NCI-H187 (cell line): ENCODE measurements around the gene CTNND2.

Source experiments
- DNase-seq, 2 experiments: peaks; one replicate each; lab custom pipeline; 2025; lab: John Stamatoyannopoulos, UW

The CTNND2 gene, protein sequence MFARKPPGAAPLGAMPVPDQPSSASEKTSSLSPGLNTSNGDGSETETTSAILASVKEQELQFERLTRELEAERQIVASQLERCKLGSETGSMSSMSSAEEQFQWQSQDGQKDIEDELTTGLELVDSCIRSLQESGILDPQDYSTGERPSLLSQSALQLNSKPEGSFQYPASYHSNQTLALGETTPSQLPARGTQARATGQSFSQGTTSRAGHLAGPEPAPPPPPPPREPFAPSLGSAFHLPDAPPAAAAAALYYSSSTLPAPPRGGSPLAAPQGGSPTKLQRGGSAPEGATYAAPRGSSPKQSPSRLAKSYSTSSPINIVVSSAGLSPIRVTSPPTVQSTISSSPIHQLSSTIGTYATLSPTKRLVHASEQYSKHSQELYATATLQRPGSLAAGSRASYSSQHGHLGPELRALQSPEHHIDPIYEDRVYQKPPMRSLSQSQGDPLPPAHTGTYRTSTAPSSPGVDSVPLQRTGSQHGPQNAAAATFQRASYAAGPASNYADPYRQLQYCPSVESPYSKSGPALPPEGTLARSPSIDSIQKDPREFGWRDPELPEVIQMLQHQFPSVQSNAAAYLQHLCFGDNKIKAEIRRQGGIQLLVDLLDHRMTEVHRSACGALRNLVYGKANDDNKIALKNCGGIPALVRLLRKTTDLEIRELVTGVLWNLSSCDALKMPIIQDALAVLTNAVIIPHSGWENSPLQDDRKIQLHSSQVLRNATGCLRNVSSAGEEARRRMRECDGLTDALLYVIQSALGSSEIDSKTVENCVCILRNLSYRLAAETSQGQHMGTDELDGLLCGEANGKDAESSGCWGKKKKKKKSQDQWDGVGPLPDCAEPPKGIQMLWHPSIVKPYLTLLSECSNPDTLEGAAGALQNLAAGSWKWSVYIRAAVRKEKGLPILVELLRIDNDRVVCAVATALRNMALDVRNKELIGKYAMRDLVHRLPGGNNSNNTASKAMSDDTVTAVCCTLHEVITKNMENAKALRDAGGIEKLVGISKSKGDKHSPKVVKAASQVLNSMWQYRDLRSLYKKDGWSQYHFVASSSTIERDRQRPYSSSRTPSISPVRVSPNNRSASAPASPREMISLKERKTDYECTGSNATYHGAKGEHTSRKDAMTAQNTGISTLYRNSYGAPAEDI (N-terminal part only)

DNA sequence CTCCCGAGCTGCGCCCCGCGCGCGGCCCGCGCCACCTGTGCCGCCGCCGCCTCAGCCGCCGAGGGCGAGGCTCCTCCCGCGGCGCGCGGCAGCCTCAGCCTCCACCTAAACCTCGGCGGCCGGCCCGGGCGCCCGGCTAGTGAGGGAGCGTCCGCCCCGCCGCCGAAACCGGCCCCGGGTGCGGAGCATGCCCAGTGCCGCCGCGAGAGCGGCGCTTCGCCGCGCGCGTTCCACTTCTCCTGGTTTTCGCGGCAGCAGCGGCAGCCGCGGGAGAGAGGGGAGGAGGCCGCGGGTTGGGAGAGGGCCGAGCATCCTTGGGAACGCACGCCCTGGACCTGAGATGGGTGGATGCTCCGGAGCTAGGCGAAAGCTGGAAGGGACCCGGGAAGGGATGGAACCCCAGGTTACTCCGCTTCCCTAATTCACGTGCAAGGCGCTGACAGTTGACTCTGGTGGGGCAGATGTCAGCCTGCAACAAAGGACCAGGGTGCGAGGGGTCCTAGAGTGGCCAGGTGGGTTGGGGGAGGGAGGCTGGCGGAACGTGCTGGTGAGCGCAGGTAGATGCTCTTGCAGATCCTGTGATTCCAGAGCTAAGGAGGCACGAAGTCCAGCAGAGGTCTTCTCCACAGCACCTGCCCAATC is at the start of gene CTNND2:
CTNND2 (minus strand) TSS at position 182 of the 642 bp plus-strand sequence. CDS start 593 bp downstream, outside the sequence.
- peak in 1 of 2 experiments; percentile 53 for DNase-seq

DNA sequence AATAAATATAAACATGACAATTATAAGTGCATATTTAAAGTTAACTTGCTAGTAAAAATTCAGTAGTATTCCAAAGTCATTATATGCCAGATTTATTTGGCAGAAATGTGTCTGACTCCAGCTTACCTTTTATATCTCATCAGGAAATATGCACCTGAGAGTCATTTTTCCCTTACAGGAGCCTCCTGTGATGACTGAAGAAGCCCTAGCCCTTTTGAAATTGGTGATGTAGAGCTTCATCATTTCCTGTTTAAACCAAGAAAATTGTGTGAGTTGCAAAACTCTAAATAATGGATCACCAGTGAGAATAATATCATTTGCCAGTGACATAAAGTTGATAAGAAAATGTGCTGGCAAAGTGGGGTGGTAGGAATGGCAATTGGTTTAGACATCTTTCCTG is 42.1 kb upstream of the CTNND2 start:
- DNase-seq, result no peak

DNA sequence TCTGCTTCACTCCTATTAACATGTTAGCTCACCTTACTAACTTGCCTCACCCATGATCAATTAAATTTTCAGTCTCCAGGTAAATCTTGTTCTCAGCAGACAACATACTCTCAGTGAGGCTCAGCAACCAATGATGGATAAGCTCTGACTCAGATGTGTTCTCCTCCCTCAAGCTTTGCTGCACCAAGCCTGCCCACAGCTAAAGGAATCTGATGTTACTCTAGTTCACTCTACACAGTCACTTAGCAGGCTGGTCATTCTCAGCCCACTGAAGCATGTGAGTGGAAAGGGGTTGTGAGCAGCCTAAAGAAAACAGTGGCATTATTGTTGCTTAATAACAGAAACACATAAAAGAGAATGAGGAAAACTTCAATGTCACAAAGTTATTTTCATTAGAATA is 37.3 kb upstream of the CTNND2 start:
- DNase-seq, result no peak

DNA sequence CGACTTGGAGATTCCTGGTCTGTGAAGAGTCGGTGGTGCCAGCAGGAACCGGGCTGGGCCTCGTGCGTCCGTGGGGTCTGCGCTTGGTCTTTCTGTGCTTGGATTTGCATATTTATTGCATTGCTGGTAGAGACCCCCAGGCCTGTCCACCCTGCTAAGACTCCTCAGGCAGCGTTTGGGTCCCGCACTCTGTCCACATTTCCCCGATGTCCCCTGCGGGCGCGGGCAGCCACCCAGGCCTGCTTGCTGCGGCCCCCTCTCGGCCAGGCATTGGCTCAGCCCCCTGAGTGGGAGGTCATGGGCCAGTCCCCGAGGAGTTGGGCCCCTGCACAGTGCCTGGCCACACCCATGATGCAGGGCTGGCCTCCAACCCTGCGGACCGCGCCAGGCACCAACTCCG is 27.4 kb upstream of the CTNND2 start:
- DNase-seq, result no peak

DNA sequence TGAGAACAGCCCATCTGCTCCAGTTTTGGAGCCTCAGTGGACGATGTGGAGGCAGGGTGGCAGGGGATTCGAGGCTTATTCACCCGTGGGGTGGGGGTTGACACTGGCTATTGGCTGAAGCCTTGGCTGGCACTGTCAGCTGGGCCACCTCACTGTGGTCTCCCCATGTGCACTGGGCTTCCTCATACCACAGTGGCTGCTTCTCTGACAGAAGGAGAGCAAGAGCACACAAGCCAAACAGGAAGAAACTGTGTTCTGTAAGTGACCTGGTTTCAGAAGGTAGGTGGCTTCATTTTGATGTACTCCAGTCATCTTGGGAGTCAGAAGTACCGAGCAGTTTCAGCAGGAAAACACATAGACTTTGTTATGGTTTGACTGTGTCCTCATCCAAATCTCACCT is 24.7 kb upstream of the CTNND2 start:
- DNase-seq, result no peak

DNA sequence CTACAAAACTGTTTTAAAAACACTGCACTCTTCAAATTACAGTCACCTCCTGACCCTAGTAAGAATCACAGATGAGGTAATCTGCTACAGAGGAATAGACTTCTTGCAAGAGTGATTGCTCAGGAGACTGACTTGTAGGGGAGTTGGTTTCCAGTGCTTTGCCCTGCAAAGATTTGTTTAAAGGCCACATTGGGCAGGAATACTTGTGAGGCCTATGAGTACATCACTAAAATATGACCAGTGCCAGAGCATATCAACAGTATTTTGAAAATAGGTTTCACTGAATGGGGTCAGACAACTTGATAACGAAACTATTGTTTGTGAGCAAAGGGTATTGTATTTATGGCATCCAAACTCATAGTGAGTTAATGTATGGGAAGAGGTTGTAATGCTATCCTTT is 21.5 kb upstream of the CTNND2 start:
- DNase-seq, result no peak

DNA sequence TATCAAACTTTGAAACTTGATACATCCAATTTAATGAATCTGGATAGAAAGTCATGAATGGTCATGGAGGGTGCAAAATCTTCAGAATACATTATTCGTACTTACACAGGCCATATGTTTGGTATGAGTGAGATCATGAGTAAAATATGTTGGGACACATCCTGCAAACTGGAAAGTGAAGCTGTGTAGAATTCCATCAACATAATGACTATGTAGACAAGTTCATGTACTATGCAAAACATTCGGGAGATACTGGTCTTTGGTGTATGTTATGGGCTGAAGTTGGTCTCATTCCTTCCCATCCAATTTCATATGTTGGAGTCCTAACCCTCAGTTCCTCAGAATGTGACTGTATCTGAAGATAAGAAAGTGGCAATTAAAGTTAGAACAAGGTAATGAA is 18.1 kb upstream of the CTNND2 start:
- DNase-seq, result no peak

DNA sequence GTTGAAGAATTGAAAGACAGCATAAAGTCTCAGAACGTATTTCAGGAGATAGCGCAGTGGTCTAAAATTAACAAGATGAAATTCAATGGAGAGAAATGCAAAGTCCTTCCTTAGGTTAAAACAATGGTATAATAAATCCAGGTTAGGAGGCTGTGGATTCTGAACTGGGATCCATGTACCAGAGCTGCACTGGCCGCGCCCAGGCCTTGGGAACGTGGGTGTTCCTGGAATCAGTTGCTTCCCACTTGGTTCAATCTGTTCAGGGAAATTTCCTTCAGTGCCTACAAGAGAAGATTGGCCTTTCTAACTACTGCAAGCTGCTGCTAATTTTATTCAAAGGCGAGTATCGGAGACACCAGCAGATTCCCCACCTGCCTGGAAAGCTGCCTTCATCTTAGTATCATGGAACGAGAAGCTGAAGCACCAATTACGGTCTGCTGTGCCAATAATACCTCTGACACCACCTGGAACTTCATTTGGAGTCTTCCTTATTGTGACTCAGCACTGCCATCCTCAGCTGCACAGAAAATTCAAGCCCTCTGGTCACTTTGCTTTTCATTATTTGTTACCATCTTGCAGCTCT is 14.3 kb upstream of the CTNND2 start:
- no peak for DNase-seq

DNA sequence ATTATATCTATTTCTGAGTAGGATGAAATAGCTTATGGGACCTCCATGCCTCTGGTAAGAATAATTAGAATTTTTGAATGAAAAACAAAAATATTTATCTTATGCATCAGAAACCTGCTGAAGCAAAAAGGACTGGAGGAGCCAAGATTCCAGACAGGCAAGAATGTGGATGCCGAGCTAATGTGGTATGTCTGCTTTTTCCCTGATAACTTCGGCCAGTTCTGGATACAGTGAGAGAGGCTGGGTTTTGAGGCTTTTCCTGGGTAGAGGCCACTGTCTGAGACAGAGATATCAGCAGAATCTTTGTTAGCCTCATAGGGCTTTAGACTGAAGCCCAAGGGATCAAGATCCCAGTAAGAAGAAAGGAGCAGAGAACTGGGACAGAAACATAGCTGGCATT is 5.2 kb upstream of the CTNND2 start:
- DNase-seq, result no peak

DNA sequence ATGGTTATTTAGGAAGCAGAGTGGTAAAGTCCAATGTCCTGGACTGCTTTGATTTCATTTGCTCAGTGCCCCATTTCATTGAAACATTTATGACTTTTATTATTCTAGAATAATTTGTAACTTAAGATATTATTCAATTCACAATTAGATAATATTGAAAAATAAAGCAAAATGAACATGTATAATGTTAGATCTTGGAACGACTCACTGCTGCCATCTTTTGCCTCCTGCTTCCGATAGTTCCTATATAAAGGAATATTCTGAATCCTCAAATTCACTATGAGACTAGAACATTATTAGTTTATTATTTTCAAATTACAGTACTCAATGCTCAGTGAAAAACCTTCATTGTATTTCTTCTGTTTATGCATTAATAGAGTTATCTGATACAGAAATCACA is 2.3 kb upstream of the CTNND2 start:
- no peak for DNase-seq

DNA sequence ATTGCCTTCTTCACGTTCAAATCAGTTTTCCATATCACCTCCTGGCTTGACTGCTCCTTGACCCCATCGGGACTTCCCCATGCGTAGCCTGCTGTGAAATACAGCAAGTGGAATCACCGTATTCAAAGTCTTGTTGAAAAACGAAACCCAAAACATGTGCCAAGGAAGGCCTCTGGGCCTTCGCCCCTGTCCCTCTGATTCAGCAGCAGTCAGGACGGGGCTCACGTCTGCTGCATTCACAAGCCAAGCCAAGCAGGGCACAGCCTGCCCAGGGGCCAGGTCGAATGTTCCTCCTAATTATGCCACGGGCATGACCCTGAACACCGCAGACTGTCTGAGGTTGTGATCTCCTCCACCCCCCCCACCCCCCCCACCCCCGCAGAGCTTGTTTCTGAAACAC is 960 bp upstream of the CTNND2 start:
- no peak for DNase-seq

DNA sequence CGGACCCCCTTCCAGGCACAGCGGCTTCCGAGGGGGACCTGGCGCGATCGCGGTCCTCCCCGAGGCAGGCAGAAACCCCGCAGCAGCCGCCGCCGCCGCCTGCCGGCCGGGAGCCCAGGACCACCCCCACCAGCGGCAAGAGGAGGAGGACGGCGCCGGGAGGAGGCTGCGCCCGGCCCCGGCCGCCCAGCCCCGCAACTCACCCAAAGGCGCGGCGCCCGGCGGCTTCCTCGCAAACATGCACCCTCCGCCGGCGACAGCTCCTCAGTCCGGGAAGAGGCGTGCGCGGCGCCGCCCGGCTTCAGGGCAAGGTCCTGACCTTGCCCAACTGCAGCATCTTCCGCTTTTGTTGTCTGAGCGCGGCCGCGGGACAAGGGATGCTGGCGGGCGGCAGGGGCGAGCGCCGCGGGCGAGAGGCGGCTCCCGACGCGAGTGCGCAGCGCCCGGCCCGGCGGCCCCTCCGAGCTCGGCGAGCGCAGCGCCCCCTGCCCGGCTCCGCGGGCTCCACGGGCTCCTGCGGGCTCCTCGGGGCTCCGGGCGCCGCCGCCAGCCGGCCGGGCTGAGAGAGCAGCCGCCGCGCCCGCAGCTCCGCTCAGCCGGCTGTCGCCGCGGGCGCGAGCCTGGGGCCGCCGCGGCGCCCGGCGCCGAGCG is 507 bp downstream of the CTNND2 start:
- DNase-seq, result peak in 1 of 2 experiments; percentile 11

DNA sequence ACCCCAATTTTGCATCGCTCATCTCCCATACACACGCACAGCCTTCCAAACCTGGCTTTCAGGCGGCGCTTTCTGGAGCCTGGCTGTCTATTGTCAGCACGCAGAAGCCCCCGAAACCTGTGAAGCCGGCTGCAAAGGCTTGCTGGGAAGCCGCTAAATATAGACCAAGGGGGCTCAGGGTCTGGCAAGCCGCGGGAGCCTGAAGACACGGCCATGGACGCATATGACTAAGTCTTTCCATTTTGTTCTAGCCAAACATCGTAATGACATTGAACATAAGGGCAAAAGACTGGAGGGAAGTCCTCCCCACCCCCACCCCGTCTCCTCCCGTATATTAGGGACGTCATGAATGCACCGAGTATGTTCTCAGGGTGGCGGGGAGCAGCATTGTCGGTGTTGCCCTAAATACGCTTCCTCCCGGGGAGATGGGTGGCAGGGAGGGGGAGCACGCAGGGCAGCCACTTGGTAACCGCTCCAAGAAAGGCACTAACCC is 1.1 kb downstream of the CTNND2 start:
- DNase-seq, result no peak

DNA sequence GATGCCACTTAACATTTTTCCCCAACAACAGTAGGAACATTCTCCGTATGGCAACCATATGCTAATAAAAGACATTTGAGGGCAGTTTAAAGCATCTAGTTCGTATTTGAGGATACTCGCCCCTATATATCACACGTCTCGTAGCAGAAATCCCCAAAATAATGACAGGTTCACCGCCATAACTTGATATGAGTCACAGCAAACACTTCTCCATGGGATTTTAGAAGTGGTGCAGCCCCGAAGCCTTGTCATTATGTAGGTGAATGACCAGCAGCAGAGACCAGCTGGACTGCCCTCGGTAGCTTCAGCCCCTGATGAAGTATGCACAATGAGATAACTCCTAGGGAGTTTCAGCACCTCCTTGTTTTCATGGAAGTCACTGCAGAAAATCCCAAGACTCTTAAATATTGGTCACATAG is 2.0 kb downstream of the CTNND2 start:
- no peak for DNase-seq

DNA sequence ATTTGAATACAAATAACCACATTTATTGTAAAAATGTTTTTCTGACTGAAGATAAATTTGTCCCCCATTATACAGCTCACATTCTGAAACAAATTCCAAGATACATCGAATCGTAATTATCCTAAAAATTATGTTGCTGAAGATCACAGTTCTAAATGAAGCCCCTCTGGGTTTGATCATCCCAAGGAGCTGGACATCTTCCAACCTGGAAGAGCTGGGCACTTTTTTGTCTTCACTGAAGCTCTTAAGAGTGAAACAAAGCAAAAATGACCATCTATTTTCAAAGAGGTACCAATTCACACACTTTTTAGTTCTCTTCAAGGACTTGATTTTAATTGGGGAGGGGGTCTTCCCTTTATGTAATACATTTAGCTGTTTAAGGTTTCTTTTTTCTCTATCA is 5.5 kb downstream of the CTNND2 start:
- DNase-seq, result no peak

DNA sequence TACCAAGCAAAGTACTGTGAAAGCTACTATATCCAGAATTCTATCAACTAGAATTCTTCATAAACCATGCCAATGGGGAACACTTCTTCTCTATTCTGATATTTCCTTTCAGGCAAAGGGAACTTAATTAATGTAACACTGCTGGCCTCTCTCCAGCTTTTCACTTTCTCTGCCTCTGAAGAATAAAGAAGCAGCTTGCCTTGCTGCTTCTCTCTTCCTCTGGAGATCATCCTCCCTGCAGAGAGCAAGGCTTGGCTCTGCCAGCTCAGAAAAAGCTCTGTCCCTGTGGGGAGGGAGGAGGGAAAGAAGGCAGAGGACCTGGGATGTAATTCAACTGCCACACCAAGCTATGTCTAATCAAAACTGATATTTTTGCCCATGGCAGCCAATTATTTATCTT is 6.5 kb downstream of the CTNND2 start:
- no peak for DNase-seq

DNA sequence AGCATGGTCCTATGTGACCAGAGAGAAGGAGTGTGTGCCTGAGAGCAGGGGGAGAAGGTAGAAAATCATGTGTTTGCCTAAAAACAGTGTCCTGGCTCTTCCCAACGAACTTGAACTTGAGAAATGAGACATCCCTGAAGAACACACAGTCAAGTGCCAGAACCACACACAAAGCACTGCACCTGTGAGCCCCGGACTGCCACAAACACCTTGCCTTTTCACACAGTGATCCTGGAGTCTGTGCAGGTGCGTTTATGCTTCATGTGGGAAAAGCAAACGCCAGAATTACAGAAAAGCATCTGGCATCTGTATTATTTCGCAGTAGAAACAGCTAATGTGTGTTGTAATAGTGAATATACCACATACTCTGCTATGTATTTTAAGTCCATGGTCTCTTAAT is 9.3 kb downstream of the CTNND2 start:
- DNase-seq, result no peak

DNA sequence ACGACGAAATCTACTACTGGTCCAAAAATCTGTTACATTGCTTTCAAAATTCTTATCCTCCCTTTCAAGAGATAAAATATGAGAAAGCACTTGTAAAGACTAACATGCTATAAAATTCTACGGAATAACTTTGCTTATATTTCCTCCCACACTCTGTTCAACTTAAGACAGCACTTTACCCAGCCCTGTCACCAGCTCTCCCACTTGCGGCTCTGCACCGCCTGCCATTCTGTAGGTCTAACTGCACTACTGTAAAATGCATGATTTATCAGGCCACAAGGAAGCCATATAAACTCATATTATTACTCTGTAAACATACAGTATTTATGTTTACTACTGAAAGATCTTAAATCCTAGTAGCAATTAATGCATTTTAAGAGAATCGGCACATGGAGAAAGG is 11.4 kb downstream of the CTNND2 start:
- DNase-seq, result no peak

DNA sequence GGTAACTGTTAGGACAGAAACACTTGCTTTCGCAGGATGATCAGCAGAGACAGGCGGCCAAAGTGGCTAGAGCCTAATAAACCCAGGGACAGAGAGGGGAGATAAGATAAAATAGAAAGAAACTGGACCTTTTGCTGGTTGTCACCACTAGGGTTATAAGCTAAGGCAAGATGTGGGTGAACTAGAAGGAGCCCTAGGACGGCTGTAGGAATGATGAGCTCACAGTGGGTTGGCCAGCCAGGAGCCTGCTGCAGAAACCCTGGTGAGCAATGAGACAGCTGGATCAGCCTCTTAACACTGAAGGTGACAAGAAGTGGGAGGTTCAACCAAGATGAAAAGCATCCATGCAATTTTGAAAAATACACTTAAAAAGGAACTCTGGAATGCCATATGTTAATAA is 13.5 kb downstream of the CTNND2 start:
- DNase-seq, result no peak

DNA sequence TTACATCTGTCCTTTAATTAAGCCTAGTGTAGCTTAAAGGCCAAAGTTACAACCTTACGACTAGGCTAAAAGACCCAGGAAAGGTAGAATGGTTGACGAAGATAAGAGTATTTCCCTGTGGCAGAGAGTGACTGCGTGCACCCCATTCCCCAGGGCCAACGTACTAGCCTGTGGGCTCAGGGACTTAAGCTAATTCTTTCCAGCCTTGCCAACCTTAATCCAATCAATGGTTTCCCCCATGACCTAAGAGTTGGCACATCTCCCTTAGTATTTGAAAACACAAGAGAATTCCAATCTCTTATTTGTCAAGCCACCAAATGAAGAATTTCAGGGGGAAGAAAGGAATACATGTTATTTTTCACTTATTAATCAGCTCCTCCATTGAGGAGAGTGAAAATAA is 16.0 kb downstream of the CTNND2 start:
- no peak for DNase-seq

DNA sequence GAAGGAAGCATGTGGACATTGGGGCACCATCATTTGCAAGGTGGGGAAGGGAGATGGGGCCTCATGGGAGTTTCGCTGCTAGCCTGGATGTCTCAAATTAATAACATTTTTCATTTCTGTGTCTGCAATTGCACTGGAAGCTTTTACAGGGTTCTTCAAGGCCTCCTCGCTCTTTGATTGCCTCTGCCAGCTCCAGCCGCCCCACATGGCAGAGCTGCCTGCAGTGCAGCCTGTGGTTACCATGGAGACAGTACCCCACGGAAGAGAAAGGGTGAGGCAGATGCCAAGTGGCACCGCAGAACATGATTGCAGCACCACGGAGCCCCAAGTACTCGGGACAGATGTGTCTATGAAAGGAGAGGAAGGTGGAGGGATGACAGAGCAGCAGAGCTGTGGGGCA is 25.4 kb downstream of the CTNND2 start:
- DNase-seq, result no peak
